ENCODE data around the gene IGFBP6.

Gene IGFBP6

DNA sequence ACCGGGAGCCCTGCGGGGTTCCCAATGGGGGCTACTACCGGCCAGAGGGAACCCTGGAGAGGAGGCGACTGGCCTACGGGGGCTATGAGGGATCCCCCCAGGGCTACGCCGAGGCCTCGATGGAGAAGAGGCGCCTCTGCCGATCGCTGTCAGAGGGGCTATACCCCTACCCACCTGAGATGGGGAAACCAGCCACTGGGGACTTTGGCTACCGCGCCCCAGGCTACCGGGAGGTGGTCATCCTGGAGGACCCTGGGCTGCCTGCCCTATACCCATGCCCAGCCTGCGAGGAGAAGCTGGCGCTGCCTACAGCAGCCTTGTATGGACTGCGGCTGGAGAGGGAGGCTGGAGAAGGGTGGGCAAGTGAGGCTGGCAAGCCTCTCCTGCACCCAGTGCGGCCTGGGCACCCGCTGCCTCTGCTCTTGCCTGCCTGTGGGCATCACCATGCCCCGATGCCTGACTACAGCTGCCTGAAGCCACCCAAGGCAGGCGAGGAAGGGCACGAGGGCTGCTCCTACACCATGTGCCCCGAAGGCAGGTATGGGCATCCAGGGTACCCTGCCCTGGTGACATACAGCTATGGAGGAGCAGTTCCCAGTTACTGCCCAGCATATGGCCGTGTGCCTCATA, 37.9 kb upstream of the IGFBP6 start:
- DNase-seq (ENCODE audit: low read depth in 2 of 2) = no peak

DNA sequence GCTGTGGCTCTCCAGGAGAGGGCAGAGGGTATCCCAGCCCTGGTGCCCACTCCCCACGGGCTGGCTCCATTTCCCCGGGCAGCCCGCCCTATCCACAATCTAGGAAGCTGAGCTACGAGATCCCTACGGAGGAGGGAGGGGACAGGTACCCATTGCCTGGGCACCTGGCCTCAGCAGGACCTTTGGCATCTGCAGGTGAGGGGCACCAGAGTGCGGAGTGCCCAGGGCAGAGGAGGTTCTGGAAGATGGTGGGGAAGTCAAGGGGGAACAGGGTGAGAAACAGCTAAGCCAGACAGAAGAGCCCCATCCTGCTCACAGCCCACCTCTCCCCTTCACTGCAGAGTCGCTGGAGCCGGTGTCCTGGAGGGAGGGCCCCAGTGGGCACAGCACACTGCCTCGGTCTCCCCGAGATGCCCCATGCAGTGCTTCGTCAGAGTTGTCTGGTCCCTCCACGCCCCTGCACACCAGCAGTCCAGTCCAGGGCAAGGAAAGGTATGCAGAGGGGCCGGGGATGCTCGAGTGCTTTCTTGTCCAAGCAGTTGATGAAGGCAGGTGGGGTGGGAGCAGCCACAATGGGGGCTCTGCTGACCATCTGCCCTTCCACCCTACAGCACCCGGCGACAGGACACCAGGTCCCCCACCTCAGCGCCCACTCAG, 37.3 kb upstream of the IGFBP6 start:
- DNase-seq (ENCODE audit: low read depth in 2 of 2) = no peak

- DNase-seq (ENCODE audit: low read depth in 2 of 2) = no peak
These were observed 36.7 kb upstream of the IGFBP6 start for GRCh38 chr12:53060721-53061276.

DNA sequence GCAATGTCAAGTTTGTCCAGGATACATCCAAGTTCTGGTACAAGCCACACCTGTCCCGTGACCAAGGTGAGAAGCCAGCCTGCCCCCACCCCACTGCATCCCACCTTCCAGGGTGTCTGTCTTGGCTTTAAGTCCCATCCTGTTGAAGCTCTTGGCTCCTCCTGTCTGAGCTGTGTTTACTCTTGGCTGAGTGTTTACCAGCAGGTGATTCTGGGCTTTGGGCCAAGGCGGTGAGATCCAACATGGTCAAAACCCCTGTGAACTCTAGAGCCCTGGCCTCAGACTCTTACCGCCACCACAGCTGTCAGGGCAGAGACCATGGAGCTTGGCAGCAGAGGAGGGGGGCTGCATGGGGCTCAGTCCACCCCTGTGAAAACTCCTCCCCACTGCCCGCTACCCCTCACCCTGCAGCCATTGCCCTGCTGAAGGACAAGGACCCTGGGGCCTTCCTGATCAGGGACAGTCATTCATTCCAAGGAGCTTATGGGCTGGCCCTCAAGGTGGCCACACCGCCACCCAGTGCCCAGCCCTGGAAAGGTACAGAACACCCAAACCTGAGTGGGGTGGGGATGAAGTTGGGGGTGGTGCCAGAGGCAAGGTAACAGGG, 36.0 kb upstream of the IGFBP6 start:
- no peak for DNase-seq (ENCODE audit: low read depth in 2 of 2)

DNA sequence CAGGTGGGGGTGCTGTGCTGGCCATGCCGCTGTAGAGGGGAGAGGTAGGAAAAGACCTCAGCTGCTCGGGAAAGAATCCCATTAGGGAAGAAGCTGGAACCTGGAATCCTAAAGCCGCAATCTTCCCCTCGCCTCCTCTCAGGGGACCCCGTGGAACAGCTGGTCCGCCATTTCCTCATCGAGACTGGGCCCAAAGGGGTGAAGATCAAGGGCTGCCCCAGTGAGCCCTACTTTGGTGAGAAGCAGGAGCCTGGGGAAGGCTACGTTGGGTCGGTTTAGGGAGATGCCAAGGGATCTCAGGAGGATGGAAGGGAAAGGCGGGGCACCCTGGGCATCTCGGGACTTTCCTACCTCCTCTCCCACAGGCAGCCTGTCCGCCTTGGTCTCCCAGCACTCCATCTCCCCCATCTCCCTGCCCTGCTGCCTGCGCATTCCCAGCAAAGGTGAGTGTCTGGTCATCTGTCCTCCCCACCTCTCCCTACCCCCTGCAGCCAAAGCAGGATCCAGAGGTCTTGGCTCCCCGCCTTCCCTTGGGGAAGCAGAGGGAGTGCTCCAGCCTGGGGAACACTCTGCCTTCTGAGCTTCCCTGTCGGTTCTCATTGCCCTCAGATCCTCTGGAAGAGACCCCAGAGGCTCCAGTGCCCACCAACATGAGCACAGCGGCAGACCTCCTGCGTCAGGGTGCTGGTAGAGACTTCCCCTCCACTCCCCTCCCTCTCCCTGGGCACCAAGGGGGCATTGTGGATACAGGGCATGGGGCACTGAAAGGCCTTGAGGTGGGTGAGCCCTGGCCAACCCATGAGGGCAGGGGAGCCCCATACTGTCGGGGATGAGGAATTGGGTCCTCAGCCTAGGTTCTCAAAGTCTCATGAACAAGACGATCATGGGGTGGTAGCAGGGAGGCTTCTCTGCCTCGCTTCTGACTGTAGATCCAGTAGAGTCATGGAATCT, 35.2 kb upstream of the IGFBP6 start:
- DNase-seq (ENCODE audit: low read depth in 2 of 2) = no peak

DNA sequence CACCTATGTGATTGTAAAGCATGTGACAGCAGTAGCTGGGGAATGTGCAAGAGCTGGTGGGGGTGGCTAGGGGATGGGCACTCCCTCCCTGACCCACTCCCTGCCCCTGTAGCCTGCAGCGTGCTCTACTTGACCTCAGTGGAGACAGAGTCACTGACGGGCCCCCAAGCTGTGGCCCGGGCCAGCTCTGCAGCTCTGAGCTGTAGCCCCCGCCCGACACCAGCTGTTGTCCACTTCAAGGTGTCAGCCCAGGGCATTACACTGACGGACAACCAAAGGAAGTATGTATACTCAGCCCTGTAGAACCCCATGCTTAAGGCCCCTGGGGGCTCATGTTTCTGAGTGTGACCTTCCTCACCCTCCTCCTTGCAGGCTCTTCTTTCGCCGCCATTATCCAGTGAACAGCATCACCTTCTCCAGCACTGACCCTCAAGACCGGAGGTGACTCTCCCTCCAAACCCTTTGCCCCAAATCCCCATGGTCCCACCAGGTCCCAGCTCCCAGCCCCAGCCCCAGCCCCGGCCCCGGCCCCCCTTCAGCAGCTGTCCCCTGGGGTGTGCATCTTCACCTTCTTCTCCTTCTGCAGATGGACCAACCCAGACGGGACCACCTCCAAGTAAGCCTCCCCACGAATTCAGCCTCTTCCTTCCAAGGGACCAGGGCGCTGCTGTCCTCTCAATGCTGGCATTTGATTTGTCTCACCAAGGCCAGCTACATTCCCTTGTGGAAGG, 34.3 kb upstream of the IGFBP6 start:
- DNase-seq (ENCODE audit: low read depth in 2 of 2) = no peak

DNA sequence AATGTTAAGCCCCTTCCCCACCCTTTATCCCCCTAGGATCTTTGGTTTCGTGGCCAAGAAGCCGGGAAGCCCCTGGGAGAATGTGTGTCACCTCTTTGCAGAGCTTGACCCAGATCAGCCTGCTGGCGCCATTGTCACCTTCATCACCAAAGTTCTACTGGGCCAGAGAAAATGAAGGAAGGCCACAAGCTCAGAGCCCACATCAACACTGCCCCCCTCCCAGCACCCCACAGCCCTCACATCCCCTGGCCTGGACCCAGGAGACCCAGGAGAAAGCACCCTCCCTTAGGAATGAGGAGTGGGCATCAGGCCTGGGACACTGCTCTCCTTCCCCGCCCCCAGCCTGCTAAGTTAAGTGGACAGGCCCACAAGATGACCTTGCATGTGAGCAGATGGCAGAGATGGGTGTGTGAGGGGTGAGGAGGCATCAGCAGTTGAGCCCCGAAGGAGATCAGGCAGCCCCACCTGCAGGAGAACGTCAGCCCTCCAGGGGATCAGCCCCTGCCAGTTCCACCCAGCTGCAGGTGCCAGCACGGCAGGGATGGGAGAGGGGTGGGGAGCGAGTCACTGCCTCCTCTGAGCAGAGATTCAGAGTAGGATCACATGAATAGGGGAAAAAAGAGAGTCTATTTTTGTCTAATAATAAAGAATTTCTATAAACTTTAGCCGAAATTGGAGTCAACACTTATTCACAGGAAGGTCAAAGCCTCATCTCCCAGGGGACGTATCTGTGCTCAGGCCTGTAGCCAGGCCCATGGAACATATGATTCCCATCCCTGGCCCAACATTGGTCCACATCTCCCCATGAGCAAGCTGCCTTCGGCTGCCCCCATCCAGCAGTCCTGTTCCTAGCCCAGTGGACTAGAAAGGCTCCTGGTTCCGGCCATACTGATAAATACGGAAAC, 33.5 kb upstream of the IGFBP6 start:
- DNase-seq (ENCODE audit: low read depth in 2 of 2) = no peak

DNA sequence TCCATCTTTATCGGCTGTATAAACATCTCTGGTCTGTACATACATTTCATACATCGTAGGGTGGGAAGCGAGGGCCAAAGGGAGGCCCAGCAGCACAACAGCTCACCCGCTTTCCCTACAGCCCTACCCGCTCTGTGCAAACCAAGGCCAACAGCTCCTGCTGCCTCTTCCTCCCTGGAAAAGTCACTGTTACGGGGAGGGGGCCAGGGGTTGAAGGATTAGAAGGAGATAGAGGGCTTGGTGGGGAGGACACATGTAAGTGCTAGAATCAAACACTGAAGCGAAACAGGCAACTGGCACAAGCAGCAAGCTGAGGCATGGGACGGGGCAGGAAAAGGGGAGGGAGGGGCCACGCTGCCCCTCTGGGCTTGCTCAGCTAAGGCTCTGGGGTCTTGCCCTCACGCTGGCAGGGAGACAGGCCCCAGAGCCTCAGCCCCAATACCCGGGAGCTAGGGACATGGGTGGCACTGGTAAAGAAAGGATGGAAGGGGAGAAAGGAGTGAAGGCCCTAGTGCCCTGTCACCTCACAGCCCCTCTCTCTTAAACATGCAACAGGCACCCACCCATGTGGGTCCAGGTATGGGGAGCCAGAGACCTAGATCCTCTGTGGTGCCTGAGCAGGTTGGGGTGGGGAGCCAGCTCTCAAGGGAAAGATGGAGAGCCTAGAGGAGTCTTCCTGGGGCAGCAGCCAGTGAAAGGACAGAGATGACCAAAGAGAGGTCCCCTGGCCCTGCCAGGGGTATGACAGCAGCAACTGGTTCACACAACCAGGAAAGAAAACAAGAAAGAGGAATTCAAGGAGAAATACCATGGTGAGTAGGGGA, 32.6 kb upstream of the IGFBP6 start:
- DNase-seq (ENCODE audit: low read depth in 2 of 2) = no peak

DNA sequence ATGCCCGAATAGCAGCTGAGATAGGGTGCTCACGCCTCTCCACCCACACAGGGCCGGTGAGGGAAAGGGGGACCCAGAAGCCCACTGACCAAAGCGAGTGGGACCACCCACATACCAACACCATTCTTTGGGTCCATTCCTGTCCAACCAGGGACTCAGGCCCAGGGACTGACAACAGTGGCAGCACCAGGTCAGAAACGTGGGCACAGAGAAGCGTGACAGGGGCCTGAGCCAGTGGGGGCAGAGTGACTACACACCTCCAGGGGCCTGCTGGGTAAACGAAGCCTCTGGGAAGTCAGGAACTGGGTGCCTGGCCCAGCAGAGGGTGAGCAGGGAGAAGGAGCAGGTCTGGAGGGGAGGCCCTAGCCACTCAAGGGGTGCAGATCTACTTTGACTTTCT, 32.0 kb upstream of the IGFBP6 start:
- DNase-seq (ENCODE audit: low read depth in 2 of 2) = no peak

- DNase-seq (ENCODE audit: low read depth in 2 of 2) = peak; percentile 29 to 53
These were observed 31.2 kb upstream of the IGFBP6 start for GRCh38 chr12:53065975-53066931.

- no peak for DNase-seq (ENCODE audit: low read depth in 2 of 2)
These were observed 30.1 kb upstream of the IGFBP6 start for GRCh38 chr12:53067074-53067992.

- DNase-seq (ENCODE audit: low read depth in 2 of 2) = no peak
These were observed 29.3 kb upstream of the IGFBP6 start for GRCh38 chr12:53067993-53068770.

- no peak for DNase-seq (ENCODE audit: low read depth in 2 of 2)
These were observed 28.5 kb upstream of the IGFBP6 start for GRCh38 chr12:53068811-53069585.

GRCh38 chr12:53069621-53070410, 27.7 kb upstream of the IGFBP6 start:
- DNase-seq (ENCODE audit: low read depth in 2 of 2) = no peak

Data from stimulated activated CD4-positive, alpha-beta T cell treated with anti-CD3 and anti-CD28 coated beads, Interleukin-1b, Interleukin-23, amount 100 ng/mL, for 1 hour (primary cell).